NCI-H526 (cell line): ENCODE results near the gene OR52I2.

Experiments
- DNase-seq, 2 experiments: peaks; one replicate each; lab custom pipeline; 2025; lab: John Stamatoyannopoulos, UW

Gene OR52I2

DNA sequence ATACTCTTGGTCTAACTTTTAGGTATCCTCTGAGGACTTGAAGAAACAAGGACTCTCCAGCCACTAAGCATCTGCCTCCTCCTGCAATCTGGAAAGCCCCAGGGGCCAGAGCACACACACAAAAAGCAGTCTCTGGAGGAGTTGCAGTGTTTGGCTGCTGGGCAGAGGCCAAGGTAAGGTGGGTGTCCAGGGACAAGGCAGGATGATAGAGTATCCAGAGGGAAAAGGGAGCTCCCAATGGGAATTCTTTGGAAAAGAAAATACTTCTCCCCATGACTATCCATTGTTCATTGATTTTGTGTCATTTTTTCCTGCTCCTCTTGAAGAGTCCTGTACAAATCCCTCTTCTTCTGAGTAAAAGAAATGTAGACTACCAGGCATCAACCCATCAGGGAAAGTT, at the start of gene OR52I2:
TSS of gene OR52I2 (plus strand) at position 301 of the 400 bp plus-strand sequence.
- DNase-seq, result no peak

DNA sequence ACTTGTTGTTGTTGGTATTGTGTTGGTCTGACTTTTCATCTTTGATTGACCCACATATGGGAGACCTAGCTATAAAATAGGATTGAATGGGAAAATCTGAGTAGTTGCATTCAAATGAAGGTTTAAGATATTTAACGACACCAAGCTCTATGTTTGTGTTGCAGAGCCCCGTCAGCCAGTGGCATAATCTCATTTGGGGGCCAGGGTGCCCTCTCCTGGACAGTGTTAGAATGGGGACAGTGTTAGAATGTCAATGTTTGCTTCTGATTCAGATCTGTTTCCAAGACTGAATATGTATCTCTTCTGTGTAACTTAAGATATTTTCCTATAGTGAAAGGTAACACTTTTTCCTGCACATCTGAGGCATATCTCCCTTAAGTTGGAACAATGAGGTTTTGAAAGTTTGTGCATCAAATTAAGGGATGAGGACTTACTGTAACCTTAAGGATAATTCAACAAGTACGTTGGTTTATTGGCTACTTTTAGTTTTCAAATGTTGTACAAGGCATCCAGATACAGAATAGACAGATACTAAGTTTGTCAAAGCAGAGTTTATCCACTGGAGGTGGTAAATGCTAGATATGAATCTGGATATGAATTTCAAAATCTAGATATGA, 41.8 kb upstream of the OR52I2 start:
- DNase-seq, result peak; percentile 14 to 75

DNA sequence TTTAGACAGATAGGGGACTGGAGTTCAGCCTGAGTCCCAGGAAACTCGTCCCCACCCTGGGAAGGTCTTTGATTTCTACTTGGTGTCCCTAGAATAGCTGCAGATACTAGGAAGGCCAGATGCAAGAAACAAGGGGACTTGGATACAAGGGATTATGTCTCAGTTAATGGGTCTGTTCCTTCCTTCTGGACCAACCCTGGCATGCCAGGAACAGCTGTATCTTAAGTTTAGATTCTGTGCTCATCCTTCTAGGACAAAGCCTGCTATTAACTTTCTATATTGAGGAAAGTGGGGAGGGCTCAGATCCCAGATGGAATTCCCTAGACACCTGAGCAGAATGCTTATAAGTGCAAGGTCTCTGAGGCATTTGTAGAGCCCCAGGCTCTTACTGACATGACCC, 40.5 kb upstream of the OR52I2 start:
- no peak for DNase-seq

DNA sequence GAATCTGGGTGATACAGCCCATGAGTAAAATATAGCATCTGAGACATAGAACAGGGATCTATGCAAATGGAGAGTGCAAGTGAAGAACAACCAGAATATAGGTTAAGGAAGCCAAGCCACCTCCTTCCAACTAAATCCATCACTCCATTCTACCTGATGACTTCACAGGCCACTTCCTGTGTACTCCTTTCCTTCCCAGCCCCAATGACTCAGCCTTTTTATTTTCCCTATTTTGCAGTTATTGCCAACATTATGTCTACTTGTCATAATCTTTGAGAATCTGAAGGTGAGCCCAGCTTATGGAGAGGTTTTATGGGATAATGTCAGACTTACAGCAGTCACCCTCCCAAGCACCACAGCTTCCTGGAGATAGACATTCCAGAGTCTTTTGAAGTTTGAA, 38.0 kb upstream of the OR52I2 start:
- no peak for DNase-seq

DNA sequence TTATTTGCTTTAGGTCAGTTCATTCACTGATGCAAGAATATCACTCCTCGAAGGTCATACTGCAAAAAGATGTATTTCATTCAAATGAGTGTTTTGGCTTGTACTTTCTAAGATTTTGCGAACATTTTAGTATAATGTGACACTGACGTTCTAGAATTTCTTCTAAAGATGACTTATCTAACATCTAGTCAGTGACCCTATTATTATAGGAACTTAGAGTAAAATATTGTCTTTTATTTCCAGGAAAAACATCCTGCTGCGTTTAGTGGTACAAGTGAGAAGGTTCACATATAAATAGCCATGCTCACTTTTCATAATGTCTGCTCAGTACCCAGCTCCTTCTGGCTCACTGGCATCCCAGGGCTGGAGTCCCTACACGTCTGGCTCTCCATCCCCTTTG, 36.7 kb upstream of the OR52I2 start, which contains the start of gene OR52M1:
TSS of gene OR52M1 (plus strand) at position 301 of the 400 bp plus-strand sequence. CDS start at position 301, 0 bp downstream.
- DNase-seq, result no peak

DNA sequence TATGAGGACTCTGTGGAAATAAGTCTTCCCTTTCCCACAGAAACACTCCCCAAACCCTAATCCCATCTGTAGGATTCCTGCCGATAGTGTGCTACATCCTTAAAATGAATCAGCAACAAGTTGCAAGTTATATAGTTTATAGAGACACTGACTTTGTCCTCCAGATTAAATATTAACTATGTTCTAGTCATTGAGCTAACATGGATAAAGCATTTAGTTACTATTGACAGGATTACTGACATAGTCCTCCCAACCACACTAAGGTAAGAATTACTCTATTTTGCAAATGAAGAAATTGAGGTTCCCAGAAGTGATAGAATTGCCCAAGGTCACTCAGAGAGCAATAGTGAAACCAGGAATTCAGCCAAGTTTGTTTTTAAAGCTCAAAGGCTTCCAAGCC, 34.7 kb upstream of the OR52I2 start:
- DNase-seq, result no peak

DNA sequence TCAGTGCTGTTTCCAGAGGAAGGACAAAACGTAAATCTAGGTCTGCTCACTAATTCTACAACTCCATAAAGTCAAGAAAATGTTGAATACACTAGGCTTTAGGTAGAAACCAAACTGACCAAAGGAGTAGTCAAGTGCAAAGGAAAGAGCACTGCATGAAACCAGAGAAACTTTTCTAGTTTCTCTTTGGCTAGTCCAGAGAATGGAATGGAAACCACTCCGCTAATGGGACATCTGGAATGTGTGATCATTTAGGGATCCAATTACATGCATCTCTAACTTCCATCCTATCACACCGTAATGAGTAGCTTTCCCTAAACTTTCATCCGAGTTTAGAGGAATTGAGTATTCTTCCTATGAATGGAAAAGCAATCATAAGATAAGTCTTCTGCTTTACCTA, 34.1 kb upstream of the OR52I2 start:
- DNase-seq, result no peak

DNA sequence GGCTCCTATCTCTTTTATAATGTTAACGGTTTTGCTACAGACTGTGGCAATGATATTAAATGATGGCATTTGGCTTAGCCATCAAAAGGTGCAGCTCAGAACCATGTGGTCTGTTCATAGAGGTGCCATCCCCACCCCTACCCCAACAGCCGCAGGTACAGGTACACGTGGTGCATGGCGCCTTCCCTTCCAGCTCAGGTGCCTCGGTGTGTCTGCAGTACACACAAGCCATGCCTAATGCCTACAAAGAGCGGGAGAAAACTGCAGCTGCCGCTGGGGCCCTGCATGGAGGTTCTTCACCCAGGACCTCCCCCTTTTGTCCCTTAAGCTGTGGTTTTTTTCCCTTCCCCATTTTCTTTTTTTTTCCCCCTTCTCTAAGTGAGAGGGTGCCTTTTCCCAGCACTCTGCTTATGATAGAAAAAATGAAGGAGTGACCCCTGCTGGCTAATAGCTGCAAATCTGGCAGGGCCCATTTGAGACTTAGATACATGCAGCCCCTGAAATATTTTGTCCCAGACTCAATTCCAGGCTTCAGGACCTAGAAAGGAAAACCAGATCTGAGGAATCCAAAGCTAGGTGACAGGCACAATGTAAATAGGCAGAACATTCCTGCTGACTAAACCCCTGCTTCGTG, 30.1 kb upstream of the OR52I2 start:
- DNase-seq, result peak; percentile 9 to 64

DNA sequence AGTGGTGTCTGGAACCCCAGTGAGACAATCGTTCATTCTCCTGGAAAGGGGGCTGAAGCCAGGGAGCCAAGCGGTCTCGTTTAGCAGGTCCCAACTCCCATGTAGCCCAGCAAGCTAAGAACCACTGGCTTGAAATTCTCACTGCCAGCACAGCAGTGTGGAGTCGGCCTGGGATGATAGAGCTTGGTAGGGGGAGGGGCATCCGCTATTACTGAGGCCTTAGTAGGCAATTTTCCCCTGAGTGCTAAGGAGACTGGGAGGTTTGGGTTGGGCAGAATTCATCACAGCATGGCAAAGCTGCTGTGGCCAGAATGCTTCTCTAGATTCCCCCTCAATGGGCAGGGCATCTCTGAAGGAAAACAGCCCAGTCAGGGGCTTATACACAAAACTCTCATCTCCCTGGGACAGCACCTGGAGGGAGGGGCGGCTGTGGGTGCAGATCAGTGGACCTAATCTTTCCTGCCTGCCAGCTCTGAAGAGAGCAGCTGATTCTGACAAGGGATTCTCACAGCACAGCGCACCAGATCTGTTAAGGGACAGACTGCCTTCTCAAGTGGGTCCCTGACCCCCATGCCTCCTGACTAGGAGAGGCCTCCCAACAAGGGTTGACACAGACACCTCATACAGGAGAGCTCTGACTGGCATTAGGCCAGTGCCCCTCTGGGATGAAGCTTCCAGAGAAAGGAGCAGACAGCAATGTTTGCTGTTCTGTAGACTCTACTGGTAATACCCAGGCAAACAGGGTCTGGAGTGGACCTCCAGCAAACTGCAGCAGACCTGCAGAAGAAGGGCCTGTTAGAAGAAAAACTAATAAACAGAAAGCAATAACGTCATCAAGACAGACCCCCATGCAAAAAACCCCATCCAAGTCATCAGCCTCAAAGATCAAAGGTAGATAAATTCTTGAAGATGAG, 21.8 kb upstream of the OR52I2 start:
- peak in 1 of 2 experiments; percentile 3 for DNase-seq

DNA sequence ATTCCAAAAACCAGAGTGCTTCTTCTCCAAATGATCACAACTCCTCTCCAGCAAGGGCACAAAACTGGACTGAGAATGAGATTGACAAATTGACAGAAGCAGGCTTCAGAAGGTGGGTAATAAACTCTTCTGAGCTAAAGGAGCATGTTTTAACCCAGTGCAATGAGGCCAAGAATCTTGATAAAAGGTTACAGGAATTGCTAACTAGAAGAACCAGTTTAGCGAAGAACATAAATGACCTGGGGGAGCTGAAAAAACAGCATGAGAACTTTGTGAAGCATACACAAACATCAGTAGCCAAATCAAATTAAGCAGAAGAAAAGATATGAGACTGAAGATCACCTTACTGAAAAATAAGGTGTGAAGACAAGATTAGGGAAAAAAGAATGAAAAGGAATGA, 21.1 kb upstream of the OR52I2 start:
- peak in 1 of 2 experiments; percentile 5 for DNase-seq

DNA sequence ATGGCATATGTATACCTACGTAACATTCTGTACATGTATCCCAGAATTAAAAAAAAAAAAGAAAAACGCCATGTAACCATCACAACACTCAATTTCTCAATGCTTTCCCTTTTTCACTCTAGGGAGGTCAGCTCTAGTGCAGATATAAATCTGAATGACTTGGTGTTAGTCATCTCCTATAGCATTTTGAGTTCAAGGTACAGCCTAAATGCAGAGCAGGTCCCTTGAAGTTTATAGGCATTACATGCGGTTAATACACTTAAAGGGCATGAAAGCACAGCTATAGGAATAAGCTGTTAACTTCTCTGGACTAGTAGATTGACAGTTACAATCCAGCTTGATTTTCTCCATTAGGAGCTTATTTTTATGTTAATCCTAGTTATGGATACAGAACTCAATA, 16.2 kb upstream of the OR52I2 start:
- DNase-seq, result no peak

DNA sequence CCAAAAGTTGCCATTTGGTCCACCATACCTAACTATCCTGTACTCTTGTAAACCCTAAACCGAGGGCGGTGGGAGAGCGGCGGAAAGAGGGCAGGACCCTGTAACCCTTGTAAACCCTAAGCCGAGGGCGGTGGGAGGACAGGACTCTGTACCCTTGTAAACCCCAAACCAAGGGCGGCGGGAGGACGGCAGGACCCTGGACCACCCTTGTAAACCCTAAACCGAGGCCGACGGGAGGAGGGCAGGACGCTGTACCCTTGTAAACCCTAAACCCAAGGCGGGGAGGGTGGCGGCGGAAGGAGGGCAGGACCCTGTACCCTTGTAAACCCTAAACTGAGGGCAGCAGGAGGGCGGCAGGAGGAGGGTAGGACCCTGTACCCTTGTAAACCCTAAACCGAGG, 12.5 kb upstream of the OR52I2 start:
- no peak for DNase-seq

DNA sequence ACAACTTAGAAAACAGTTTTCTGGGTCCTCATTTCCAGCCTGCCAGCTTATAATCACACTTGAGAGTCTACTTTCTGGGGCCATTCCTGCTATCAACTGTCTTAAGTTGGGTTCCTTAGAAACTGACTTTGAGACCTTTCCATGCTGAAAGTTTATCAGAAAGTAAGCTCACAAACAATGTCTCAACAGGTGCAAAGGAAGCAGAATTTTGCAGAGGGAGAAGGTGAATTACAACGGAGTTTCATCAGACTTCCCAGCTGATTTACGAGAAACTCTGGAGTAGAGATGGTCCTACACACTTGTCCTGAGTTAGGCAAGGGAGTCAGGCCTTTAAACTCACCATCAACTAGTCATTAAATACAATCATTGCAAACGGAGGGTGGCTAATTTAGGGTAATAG, 4.7 kb upstream of the OR52I2 start:
- no peak for DNase-seq

DNA sequence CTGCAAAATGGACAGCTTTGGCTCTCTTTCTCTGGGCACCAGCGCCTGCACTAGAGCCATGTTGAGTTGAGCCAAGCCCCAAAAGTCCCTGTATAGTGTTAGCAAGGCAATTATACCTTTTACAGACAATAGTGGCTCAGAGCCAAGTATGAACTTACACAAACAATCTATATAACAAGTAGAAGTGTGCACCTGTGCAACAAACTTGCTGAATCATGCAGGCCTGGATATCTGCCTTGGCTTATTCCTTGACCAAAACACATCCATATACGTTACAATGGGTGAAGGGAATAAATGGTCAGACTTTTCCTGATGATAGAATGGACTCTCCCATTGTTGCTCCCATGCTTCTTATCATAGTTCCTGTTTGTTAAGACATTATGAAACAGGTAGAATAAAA, 3.8 kb upstream of the OR52I2 start:
- no peak for DNase-seq

DNA sequence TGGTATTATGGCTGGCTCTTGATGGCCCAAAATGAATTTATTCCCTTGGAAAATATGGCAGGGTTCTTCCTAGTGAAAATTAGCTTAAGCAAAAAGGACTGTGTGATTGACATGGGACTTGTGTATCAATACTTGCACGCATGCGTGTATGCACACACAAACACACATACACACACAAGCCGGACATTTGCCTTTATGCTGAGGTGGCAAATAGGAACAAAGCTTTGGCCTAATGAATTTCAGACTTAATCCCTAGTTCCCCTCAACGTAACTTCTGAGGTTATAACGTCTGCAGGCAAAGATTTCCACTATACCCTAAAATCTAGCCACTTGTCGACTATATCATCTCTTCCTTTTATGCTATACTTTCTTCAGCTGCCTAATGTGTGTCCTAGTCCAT, 2.9 kb upstream of the OR52I2 start:
- DNase-seq, result no peak

DNA sequence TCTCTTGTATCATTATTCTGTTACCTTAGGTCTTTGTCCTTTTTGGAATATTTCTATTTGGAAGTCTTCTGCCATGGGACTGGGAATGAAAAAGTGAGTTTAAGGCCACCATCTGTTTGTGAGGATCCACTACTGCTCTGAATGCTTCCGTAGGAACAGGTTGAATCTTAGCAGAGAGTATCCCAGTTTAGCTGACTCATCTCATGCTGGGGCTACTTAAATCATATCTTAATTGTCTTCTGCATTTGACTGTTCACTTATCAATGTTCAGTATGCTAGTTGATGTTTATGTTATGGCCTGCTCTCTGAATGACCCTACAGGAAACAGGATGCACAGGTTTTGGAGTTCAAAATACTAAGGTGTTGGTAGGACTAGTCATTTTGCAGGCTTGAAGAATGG, 1.4 kb upstream of the OR52I2 start:
- DNase-seq, result no peak

DNA sequence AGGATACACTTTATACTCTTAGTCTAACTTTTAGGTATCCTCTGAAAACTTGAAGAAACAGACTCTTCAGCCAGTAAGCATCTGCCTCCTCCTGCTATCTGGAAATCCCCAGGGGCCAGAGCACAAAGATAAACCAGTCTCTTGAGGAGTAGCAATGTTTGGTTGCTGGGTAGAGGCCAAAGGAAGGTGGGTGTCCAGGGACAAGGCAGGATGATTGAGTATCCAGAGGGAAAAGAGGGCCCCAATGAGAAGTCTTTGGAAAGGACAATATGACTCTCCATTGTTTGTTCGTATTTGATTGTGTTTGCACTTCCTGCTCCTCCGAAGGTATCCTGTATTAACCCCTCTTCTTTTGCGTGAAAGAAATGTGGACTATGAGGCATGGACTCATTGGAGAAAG, 7.5 kb downstream of the OR52I2 start:
- DNase-seq, result no peak

DNA sequence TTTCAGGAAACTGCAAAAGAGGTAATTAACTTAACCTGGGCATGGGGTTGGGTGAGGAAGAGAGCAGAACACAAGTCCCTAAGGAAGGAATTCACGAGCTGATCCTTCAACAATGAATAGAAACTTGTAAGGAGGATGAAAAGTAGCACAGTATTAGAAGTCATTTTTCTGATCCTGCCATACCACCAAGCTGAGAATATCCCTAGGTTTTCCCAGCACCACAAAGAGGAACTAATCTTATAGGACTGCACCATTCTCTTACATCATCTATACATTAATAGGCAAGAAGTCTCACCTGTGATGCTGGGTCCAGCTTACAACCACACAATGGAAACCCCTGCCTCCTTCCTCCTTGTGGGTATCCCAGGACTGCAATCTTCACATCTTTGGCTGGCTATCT, 12.2 kb downstream of the OR52I2 start, which contains the start of gene OR52I1:
TSS of gene OR52I1 (plus strand) at position 301 of the 400 bp plus-strand sequence. CDS start at position 301, 0 bp downstream.
- DNase-seq, result no peak

DNA sequence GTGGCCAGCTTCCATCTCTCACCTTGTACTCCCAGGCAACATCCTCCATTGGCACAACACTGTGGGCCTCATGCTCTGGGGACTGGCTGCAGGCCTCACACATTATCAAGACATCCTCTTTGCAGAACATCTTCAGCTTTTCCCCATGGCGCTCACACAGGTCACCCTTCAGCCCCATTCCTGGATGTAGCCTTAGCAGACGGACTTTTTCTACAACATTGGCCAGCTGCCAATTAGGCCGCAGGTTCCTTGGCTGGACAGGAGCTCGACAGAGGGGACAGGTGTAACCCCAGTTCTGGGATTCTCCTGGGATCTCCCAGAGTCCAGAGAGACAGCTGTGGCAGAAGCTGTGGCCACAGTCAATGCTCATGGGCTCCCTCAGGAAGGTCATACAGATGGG, 23.5 kb downstream of the OR52I2 start:
- no peak for DNase-seq

DNA sequence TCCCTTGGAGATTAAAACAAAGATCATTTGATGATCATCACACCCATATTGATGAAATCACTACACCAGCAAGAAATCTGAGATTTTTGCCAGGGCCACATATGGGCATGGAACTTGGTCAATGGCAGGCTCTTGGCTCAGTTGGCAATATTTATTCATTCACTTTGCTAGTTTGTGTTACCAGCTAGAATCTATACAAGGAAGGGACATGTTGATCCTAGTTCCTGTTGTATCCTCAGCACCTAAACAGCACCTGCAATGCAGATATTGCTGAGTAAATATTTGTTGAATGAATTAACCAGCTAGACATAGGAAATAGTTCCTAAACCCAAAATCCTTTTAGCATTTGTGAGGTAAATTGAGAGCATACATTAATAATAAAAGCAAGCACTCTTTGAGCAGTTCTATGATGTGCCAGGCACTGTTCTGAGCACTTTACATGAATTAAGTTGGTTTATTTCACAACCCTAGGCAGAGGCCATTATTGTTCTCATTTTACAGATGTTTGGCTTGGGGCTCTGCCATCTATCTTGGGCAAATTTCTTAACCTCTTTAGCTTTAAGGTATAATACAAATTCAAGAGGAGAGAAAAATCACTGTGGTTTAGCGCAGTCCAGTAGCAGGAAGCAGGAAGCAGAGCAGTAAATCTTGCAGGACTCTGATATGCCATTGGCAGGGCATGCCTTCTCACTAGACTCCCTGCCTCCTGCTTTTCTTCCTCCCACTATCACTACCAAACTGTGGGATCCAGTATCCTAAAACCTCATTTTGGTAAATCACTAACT, 24.9 kb downstream of the OR52I2 start:
- no peak for DNase-seq

DNA sequence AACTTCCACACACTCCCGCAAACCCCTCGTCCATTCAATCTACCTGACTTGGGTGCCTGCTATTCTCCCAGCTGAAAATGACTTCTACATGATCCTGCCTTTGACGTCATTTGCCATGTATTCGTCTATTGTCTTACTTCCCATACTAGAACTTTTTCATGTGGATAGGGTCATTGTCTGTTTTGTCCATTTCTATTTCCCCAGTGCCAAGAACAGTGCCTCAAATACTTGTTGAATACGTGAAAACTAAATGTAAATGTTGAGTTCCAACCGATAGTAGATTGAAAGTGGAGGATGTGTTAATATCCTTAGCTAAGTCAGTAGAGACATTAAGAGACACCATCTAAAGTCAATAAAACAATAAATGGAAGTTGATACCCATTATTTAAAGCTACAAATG, 25.6 kb downstream of the OR52I2 start:
- DNase-seq, result no peak
